ENCODE results near the gene MGLL. TPM values are rescaled to one million over a fixed set of nuclear protein-coding genes. Genes with fewer than 3 reads are reported as not detected.
A peak's percentile ranks its signal among the peaks of the same experiment; 100 is the strongest.

The MGLL gene
- total RNA-seq, 4 donors from 2014 or later: 37.9 to 54.3 (median 45.2) TPM

DNA sequence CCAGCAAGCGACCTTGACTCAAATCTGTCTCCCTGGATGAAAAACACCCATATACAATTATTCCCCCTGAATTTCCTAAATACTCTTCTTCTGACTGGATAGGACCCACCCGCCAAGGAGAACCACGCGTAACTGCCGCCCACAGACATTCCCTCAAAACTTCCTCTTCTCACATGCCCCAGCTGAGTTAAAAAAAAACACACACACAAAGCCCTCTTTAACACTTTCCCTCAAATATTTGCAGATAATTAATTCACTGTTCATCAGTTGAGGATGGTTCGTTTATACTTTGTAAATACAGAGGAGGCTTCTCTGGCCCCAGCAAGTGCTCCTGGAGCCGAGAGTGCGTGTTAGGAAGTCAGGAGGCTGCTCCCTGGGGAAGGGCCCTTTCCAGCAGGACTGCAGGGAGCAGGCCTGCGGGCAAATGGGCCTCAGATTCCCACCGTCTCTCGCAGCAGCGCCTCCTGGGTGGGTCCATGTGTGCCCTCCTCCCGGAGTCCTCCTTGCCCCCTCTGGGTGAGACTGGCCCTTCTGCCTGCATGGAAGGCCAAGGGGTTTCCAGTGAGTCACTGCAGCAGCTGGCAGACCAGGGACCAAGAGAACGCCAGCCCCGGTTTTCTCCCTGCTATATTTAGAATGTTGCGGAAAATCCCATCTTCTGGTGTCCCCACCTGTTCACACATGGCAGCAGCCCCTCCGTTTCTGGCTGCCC is 46.8 kb downstream of the MGLL start:
- H3K27ac ChIP-seq: peak overlapping the region; percentile 54
- H3K4me3 ChIP-seq: no peak overlapping the region
- TF ChIP-seq, protein P1, sequence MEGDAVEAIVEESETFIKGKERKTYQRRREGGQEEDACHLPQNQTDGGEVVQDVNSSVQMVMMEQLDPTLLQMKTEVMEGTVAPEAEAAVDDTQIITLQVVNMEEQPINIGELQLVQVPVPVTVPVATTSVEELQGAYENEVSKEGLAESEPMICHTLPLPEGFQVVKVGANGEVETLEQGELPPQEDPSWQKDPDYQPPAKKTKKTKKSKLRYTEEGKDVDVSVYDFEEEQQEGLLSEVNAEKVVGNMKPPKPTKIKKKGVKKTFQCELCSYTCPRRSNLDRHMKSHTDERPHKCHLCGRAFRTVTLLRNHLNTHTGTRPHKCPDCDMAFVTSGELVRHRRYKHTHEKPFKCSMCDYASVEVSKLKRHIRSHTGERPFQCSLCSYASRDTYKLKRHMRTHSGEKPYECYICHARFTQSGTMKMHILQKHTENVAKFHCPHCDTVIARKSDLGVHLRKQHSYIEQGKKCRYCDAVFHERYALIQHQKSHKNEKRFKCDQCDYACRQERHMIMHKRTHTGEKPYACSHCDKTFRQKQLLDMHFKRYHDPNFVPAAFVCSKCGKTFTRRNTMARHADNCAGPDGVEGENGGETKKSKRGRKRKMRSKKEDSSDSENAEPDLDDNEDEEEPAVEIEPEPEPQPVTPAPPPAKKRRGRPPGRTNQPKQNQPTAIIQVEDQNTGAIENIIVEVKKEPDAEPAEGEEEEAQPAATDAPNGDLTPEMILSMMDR (IDR thresholded peaks at IDR 0.05): no peak
- TF ChIP-seq POLR2AphosphoS5 (IDR thresholded peaks at IDR 0.05) (no peak), EP300 (IDR thresholded peaks at IDR 0.05) (no peak), POLR2A (IDR thresholded peaks at IDR 0.05) (no peak)
- DNase-seq (ENCODE audit: low spot score in 2 of 2): no peak
- H3K27me3 ChIP-seq: no peaks in the 10 kb centered on the region
- H3K36me3 ChIP-seq: no peaks in the 10 kb centered on the region
- H3K4me1 ChIP-seq: peaks cover 21% of the 10 kb centered on the region
- 38% methylated on average over 17 of the region's 17 CpGs for WGBS
- no peaks in the 10 kb centered on the region for H3K9me3 ChIP-seq

DNA sequence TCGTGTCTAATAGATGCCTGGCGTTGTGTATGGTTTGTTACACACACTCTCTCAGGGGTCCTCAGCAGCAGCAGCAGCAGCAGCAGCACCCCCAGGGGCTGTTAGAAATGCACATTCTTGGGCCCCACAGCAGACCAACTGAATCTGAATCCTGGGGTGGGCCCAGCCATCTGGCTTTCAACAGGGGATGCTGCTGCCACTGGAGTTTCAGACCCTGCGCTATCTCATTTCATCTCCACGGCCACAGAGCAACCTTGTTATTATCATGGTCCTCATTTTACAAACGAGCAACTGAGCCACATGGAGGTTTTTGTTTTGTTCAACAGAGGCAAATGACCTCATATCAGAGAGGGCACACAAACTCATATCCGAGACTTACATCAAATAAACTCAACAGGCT is 47.7 kb downstream of the MGLL start:
- Histone ChIP-seq H3K4me3 (no peak overlapping the region), H3K4me1 (peaks cover 19% of the 10 kb centered on the region), H3K9me3 (no peaks in the 10 kb centered on the region), H3K27ac (no peak overlapping the region), H3K36me3 (no peaks in the 10 kb centered on the region), H3K27me3 (no peaks in the 10 kb centered on the region)
- 93% methylated on average over 6 of the region's 6 CpGs for WGBS
- TF ChIP-seq EP300 (IDR thresholded peaks at IDR 0.05): no peak
- no peak for TF ChIP-seq POLR2AphosphoS5 (IDR thresholded peaks at IDR 0.05)
- TF ChIP-seq, protein P1 (IDR thresholded peaks at IDR 0.05): no peak
- DNase-seq (ENCODE audit: low spot score in 2 of 2): no peak

DNA sequence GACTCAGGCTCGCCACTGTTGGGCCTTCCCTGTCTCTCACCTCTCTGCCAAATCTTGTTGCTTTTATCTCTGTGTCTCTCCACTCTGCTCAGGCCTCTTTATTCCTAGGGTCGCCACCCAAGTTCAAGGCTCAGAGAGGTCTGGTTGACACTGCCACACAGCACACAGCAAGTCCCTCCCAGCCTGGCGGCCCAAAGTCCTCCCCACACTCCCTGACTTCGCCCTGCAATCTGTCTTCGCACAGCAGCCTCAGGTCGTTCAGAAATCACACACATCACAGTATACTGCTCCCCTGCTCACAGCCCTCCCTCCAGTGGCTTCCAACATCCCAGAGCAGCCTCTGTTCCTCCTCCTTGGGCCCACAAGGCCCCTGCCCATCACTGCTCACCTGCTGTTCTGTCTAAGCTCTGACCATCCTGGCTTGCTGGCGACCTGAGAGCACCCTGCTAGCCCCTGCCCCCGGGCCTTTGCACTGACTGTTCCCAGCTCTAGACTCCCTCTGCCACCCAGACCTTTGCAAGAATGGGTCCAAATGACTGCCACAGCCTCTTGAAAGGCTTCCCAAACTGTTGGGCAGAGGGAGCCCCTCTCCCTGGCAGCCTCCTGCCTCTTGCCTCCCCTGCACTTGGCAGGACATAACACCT is 48.4 kb downstream of the MGLL start:
- Histone ChIP-seq H3K4me1 (peaks cover 19% of the 10 kb centered on the region), H3K36me3 (no peaks in the 10 kb centered on the region), H3K27me3 (no peaks in the 10 kb centered on the region), H3K4me3 (no peak overlapping the region), H3K27ac (no peak overlapping the region), H3K9me3 (no peaks in the 10 kb centered on the region)
- no peak for DNase-seq (ENCODE audit: low spot score in 2 of 2)
- WGBS: 91% methylated on average over 8 of the region's 8 CpGs
- no peak for TF ChIP-seq EP300 (IDR thresholded peaks at IDR 0.05)
- no peak for TF ChIP-seq POLR2AphosphoS5 (IDR thresholded peaks at IDR 0.05)
- TF ChIP-seq, protein P1 (IDR thresholded peaks at IDR 0.05): no peak
- TF ChIP-seq POLR2A (IDR thresholded peaks at IDR 0.05): no peak

DNA sequence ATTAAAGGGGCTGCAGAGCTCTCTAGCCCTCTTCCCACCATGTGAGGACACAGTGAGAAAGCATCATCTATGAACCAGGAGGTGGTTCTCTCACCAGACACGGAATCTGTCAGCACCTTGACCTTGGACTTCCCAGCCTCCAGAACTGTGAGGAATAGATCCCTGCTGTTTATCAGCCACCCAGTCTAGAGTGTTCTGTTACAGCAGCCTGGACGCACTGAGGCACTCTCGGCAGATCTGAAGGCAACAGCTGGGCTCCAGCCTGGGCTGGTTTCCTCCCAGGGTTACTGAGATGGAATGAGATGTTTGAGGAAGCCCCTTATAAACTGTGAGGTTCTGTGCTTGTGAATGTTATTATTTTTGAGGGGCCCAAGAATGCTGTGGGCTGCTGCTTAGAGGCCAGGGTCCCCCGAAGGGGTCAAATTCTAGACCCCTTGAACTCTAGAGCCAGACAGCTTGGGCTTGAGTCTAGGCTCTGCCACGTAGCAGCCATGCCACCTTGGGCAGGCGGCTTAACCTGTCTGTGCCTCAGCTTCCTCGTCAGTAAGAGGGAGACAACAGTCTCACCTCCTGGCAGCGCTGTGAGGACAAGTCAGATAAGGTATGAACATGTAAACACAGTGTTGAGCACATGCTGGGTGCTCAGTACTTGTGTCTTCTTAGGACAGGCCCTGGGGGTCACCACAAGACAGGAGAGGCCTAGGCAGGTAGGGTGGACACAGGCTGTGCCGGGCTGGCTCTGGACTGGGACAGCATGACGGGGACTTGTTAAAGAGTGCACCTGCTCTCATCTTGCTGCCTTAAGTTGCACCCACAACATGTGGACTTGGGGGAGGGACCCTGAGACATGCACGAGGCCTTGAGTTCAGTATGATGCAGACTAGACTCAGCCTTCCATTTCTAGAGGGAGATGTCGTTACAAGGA is 49.2 kb downstream of the MGLL start:
- Histone ChIP-seq H3K27ac (no peak overlapping the region), H3K4me3 (no peak overlapping the region), H3K27me3 (no peaks in the 10 kb centered on the region), H3K4me1 (peaks cover 19% of the 10 kb centered on the region), H3K9me3 (peaks cover 6% of the 10 kb centered on the region), H3K36me3 (no peaks in the 10 kb centered on the region)
- WGBS: 98% methylated on average over 5 of the region's 12 CpGs
- TF ChIP-seq POLR2AphosphoS5 (IDR thresholded peaks at IDR 0.05) (no peak), POLR2A (IDR thresholded peaks at IDR 0.05) (no peak), EP300 (IDR thresholded peaks at IDR 0.05) (no peak)
- TF ChIP-seq, protein P1 (IDR thresholded peaks at IDR 0.05): no peak
- DNase-seq (ENCODE audit: low spot score in 2 of 2): no peak

All from suprapubic skin (tissue), 4 donors.